Natural killer cell (primary cell): ENCODE results near the gene GTF3C1. TPM values are rescaled to one million over a fixed set of nuclear protein-coding genes. Genes with fewer than 3 reads are reported as not detected.

Experiments used
- ATAC-seq, 3 donors: fragments of 150-1000 bp in 2 of 3; fragments of 200-7000 bp in 1 of 3; cut with Tn5 transposase; 1 replicate in 1 of 3; 2 replicates in 2 of 3; pipeline ENCODE4 v1.10.0; 2021; ENCODE audit warnings: mild to moderate bottlenecking in 2 of 3, moderate library complexity in 2 of 3
- DNase-seq, 2 donors: peaks; one replicate each; pipeline versions ENCODE4 v3.0.0 to v3.0.0-alpha.2; 2013 to 2021; ENCODE audit warnings: mixed read lengths in 1 of 2
- H3K27ac ChIP-seq: one replicate; pipeline ENCODE4 v1.5.1; 2013; ENCODE audit warnings: mild to moderate bottlenecking, low read length
- H3K27me3 ChIP-seq: one replicate; pipeline ENCODE4 v1.6.1; 2013; ENCODE audit warnings: low read length; ENCODE audit not compliant: control insufficient read depth, insufficient read depth
- H3K36me3 ChIP-seq: one replicate; pipeline ENCODE4 v1.6.1; 2013; ENCODE audit warnings: low read length; ENCODE audit not compliant: control insufficient read depth, insufficient read depth
- H3K4me1 ChIP-seq: one replicate; pipeline ENCODE4 v1.6.1; 2013; ENCODE audit warnings: low read length; ENCODE audit not compliant: control insufficient read depth, insufficient read depth
- H3K4me3 ChIP-seq: one replicate; pipeline ENCODE4 v1.5.1; 2013; ENCODE audit warnings: low read length
- H3K9me3 ChIP-seq: one replicate; pipeline ENCODE4 v1.6.1; 2013; ENCODE audit warnings: low read length; ENCODE audit not compliant: control insufficient read depth, insufficient read depth
- H3K27ac Mint-ChIP-seq, 2 donors: one replicate each; pipeline ENCODE4 v1.8.0; 2022; ENCODE audit warnings: mild to moderate bottlenecking in 2 of 2, mixed read lengths in 2 of 2, moderate library complexity in 1 of 2
- H3K27me3 Mint-ChIP-seq, 2 donors: one replicate each; pipeline ENCODE4 v1.8.0; 2022; ENCODE audit warnings: low read depth in 2 of 2, mixed read lengths in 2 of 2
- H3K36me3 Mint-ChIP-seq: one replicate; pipeline ENCODE4 v1.8.0; 2022; ENCODE audit warnings: mixed read lengths
- H3K4me1 Mint-ChIP-seq, 2 donors: one replicate each; pipeline ENCODE4 v1.8.0; 2022; ENCODE audit warnings: mixed read lengths in 2 of 2
- H3K4me3 Mint-ChIP-seq: one replicate; pipeline ENCODE4 v1.8.0; 2022; ENCODE audit warnings: mild to moderate bottlenecking, moderate library complexity, mixed read lengths
- H3K9me3 Mint-ChIP-seq, 2 donors: one replicate each; pipeline ENCODE4 v1.8.0; 2022; ENCODE audit warnings: mixed read lengths in 2 of 2
- WGBS: methylation state at CpG from one replicate; pipeline ENCODE4 v1.1.7; 2013; ENCODE audit warnings: missing lambda C conversion rate; ENCODE audit not compliant: insufficient coverage; 5-methylcytosine and 5-hydroxymethylcytosine counted together
- intact Hi-C: fragments of 100-400 bp; cut with micrococcal nuclease; formaldehyde crosslinking; loops from one replicate; pipeline ENCODE4 v1.14.2; 2022
- total RNA-seq, 4 donors: library from RNA; stranded (reverse); fragments of 120-200 nt in 1 of 4; gene quantifications; one replicate each; pipeline versions ENCODE4 v1.2.3 to v1.2.4, GENCODE V29; 2013 to 2022
- TF ChIP-seq, protein P1 (sequence below): fragments of 200-600 bp; IDR thresholded peaks from one replicate; pipeline ENCODE4 v1.8.0; 2022; ENCODE audit warnings: antibody characterized with exemption

The GTF3C1 gene
- total RNA-seq, 3 donors from 2014 or later (not counting 1 experiment from before 2014, with no cell fraction given): 111 to 160 (median 125) TPM

DNA sequence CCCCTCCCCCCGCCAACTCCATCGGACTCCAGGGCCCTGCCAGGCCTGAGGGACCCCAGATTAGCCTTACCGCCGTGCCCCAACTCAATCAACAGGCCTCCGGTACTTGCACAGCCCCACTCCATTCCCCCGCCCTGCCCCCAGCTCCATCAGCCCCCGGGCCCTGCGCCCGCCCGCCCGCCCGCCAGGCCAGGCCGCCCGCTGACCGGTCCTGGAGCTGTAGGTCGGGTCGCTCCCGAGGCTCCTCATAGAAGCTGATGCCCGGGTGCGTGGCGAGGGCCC, 308 bp downstream of the GTF3C1 start:
- H3K4me1 Mint-ChIP-seq: peaks cover 49 to 51% of the 10 kb centered on the region in 2 donors
- Histone ChIP-seq H3K4me1 (peaks cover 25% of the 10 kb centered on the region), H3K9me3 (no peaks in the 10 kb centered on the region), H3K4me3 (peak overlapping the region; percentile 52), H3K36me3 (peaks cover 7% of the 10 kb centered on the region), H3K27ac (peak overlapping the region; percentile 65), H3K27me3 (no peaks in the 10 kb centered on the region)
- peak overlapping the region; percentile 99 to 100 for H3K27ac Mint-ChIP-seq
- TF ChIP-seq, protein P1, sequence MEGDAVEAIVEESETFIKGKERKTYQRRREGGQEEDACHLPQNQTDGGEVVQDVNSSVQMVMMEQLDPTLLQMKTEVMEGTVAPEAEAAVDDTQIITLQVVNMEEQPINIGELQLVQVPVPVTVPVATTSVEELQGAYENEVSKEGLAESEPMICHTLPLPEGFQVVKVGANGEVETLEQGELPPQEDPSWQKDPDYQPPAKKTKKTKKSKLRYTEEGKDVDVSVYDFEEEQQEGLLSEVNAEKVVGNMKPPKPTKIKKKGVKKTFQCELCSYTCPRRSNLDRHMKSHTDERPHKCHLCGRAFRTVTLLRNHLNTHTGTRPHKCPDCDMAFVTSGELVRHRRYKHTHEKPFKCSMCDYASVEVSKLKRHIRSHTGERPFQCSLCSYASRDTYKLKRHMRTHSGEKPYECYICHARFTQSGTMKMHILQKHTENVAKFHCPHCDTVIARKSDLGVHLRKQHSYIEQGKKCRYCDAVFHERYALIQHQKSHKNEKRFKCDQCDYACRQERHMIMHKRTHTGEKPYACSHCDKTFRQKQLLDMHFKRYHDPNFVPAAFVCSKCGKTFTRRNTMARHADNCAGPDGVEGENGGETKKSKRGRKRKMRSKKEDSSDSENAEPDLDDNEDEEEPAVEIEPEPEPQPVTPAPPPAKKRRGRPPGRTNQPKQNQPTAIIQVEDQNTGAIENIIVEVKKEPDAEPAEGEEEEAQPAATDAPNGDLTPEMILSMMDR: no peak
- intact Hi-C loops: no loop called here
- H3K9me3 Mint-ChIP-seq: no peaks in the 10 kb centered on the region
- H3K36me3 Mint-ChIP-seq: peaks cover 3% of the 10 kb centered on the region
- no peaks in the 10 kb centered on the region for H3K27me3 Mint-ChIP-seq
- peak; percentile 17 to 37 (median 32) for ATAC-seq
- WGBS: under 1% methylated on average over 20 of the region's 21 CpGs
- H3K4me3 Mint-ChIP-seq: peak overlapping the region; percentile 99
- DNase-seq: no peak

DNA sequence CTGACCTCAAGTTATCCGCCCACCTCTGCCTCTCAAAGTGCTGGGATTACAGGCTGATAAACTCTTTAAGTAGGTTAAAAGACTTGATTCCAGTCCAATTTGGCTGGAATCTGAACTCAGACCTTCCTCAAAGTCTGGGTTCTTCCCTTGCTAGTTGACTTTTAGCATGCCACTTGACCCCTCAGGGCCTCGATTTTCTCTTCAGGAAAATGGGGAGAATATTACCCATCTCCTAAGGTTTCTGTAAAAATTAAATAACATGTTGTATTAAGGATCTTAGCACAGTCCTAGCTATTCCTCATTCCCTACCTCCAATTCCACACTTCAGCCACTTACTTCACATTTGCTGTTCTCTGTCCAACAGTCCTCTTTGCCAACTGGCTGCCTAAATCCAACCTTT, 1.9 kb downstream of the GTF3C1 start:
- Histone ChIP-seq H3K4me3 (no peak overlapping the region), H3K27ac (no peak overlapping the region), H3K9me3 (no peaks in the 10 kb centered on the region), H3K36me3 (peaks cover 22% of the 10 kb centered on the region), H3K4me1 (peaks cover 25% of the 10 kb centered on the region), H3K27me3 (no peaks in the 10 kb centered on the region)
- Mint-ChIP-seq H3K9me3 (no peaks in the 10 kb centered on the region), H3K36me3 (peaks cover 14% of the 10 kb centered on the region), H3K4me3 (peak overlapping the region; percentile 6), H3K27me3 (no peaks in the 10 kb centered on the region), H3K4me1 (peaks cover 49 to 57% of the 10 kb centered on the region in 2 donors), H3K27ac (peak overlapping the region; percentile 45 to 100)
- WGBS: 88% methylated on average over 1 of the region's 2 CpGs
- DNase-seq (no peak), ATAC-seq (no peak)
- TF ChIP-seq, protein P1: no peak
- intact Hi-C loops: no loop called here

DNA sequence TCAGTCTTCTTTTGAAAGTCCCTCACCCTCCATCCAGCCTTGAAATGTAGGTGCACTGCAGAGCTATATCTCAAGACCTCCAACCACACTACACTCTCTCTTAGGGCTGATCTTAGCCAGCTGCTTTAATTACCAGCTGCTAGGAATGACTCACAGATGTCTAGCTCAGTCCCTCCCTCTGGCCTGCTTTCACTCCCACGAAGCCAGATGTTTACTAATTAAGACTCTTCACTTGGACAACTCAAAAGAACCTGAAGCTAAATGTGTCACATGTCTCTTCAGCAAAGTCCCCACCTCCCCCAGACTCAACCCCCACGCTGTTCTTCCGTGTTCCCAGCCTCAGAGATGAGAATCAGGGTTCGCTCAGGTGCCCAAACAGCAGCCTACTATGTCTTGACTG, 2.6 kb downstream of the GTF3C1 start:
- Histone ChIP-seq H3K4me3 (no peak overlapping the region), H3K9me3 (no peaks in the 10 kb centered on the region), H3K4me1 (peaks cover 25% of the 10 kb centered on the region), H3K27me3 (no peaks in the 10 kb centered on the region), H3K36me3 (peaks cover 29% of the 10 kb centered on the region), H3K27ac (no peak overlapping the region)
- 83% methylated on average over 4 of the region's 4 CpGs for WGBS
- ATAC-seq (no peak), DNase-seq (no peak)
- Mint-ChIP-seq H3K4me3 (no peak overlapping the region), H3K9me3 (no peaks in the 10 kb centered on the region), H3K27ac (peak overlapping the region; percentile 45 to 59), H3K27me3 (no peaks in the 10 kb centered on the region), H3K4me1 (peaks cover 49 to 57% of the 10 kb centered on the region in 2 donors), H3K36me3 (peaks cover 14% of the 10 kb centered on the region)
- TF ChIP-seq, protein P1: no peak
- intact Hi-C loops: no loop called here

DNA sequence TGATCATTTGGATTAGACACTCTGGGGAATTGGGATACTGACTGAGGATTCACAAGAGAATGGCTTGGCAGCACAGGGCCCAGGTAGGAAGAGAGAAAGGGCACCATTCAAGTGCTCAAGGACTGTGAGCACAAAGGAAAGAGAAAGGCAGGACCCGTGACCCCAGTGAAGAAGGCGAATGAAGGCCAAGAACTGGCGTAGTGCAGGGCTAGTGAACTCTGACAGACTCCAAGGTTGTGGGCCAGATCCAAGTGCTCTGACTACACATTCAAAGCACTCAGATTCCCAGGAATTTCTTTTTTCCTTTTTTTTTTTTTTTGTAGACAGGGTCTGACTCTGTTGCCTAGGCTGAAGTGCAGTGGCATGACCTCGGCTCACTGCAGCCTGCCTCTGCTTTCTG, 5.0 kb downstream of the GTF3C1 start:
- H3K4me1 Mint-ChIP-seq: peaks cover 43 to 60% of the 10 kb centered on the region in 2 donors
- no peaks in the 10 kb centered on the region for H3K9me3 Mint-ChIP-seq
- Histone ChIP-seq H3K27ac (no peak overlapping the region), H3K27me3 (no peaks in the 10 kb centered on the region), H3K4me3 (no peak overlapping the region), H3K9me3 (no peaks in the 10 kb centered on the region), H3K36me3 (peaks cover 50% of the 10 kb centered on the region), H3K4me1 (peaks cover 19% of the 10 kb centered on the region)
- H3K27me3 Mint-ChIP-seq: no peaks in the 10 kb centered on the region
- TF ChIP-seq, protein P1: no peak
- H3K36me3 Mint-ChIP-seq: peaks cover 32% of the 10 kb centered on the region
- H3K27ac Mint-ChIP-seq: no peak overlapping the region
- DNase-seq (no peak), ATAC-seq (no peak)
- 100% methylated on average over 4 of the region's 4 CpGs for WGBS
- intact Hi-C loops: no loop called here
- H3K4me3 Mint-ChIP-seq: no peak overlapping the region
